Stimulated activated CD8-positive, alpha-beta memory T cell treated with anti-CD3 and anti-CD28 coated beads, Interleukin-7, amount 100 ng/mL, for 48 hours (primary cell): ENCODE results near the gene TM4SF5.
"Not testable (repeated sequence)": the region's sequence is repeated elsewhere in the genome, so short reads cannot be mapped to it uniquely, and the experiment has no call there.

ENCODE experiments used
- DNase-seq, 2 donors: peaks; one replicate each; pipeline ENCODE4 v3.0.0-alpha.2; 2020; ENCODE audit warnings: low read depth in 1 of 2; ENCODE audit errors: extremely low read depth in 1 of 2

The TM4SF5 gene

GRCh38 chr17:4823373-4824089 lies 51.8 kb downstream of the TM4SF5 start:
- no peak for DNase-seq

GRCh38 chr17:4827399-4827798 lies 55.7 kb downstream of the TM4SF5 start:
- DNase-seq = no peak

GRCh38 chr17:4832829-4833177 lies 61.1 kb downstream of the TM4SF5 start:
- not testable (repeated sequence) for DNase-seq
